ENCODE data around the gene PCDHA10.
"Not testable (repeated sequence)": the region's sequence is repeated elsewhere in the genome, so short reads cannot be mapped to it uniquely, and the experiment has no call there.

PCDHA10 gene

GRCh38 chr5:140842798-140843733 is 12.6 kb upstream of the PCDHA10 start:
- DNase-seq (ENCODE audit: low spot score): no peak

- not testable (repeated sequence) for DNase-seq (ENCODE audit: low spot score)
These were observed 7.3 kb upstream of the PCDHA10 start, which contains the start of gene PCDHA9 for GRCh38 chr5:140848139-140849102. PCDHA9 (plus strand) TSS chr5:140848382; CDS start chr5:140848496, 114 bp downstream.

GRCh38 chr5:140849831-140850634 is 5.7 kb upstream of the PCDHA10 start:
- not testable (repeated sequence) for DNase-seq (ENCODE audit: low spot score)

- DNase-seq (ENCODE audit: low spot score): no peak
These were observed 1.7 kb downstream of the PCDHA10 start for GRCh38 chr5:140857177-140857986.

- DNase-seq (ENCODE audit: low spot score): no peak
These were observed 2.2 kb downstream of the PCDHA10 start for GRCh38 chr5:140857987-140858240.

- DNase-seq (ENCODE audit: low spot score): no peak
These were observed 7.0 kb downstream of the PCDHA10 start for GRCh38 chr5:140862441-140863295.

- DNase-seq (ENCODE audit: low spot score): peak; percentile 82
These were observed 13.2 kb downstream of the PCDHA10 start, which contains the start of gene PCDHA11 for GRCh38 chr5:140868721-140869554. PCDHA11 (plus strand) TSS chr5:140868957; CDS start chr5:140869104, 147 bp downstream.

GRCh38 chr5:140869555-140869886 is 13.8 kb downstream of the PCDHA10 start:
- DNase-seq (ENCODE audit: low spot score): no peak

- DNase-seq (ENCODE audit: low spot score): no peak
These were observed 14.8 kb downstream of the PCDHA10 start for GRCh38 chr5:140870221-140871201.

GRCh38 chr5:140875085-140876065 is 19.7 kb downstream of the PCDHA10 start, which contains the start of gene PCDHA12:
PCDHA12 (plus strand) TSS chr5:140875308; CDS start chr5:140875473, 165 bp downstream.
- DNase-seq (ENCODE audit: low spot score): no peak

- not testable (repeated sequence) for DNase-seq (ENCODE audit: low spot score)
These were observed 21.0 kb downstream of the PCDHA10 start for GRCh38 chr5:140876541-140877261.

- no peak for DNase-seq (ENCODE audit: low spot score)
These were observed 21.5 kb downstream of the PCDHA10 start for GRCh38 chr5:140877262-140877581.

- DNase-seq (ENCODE audit: low spot score): no peak
These were observed 26.3 kb downstream of the PCDHA10 start, which contains the start of gene PCDHA13 for GRCh38 chr5:140881889-140882590. PCDHA13 (plus strand) TSS chr5:140882124; CDS start chr5:140882269, 145 bp downstream.

GRCh38 chr5:140882591-140882899 is 26.8 kb downstream of the PCDHA10 start:
- DNase-seq (ENCODE audit: low spot score): peak; percentile 15

GRCh38 chr5:140883373-140883772 is 27.7 kb downstream of the PCDHA10 start:
- no peak for DNase-seq (ENCODE audit: low spot score)

Data from SK-N-DZ (cell line).